ENCODE data around the gene MRPL40. TPM values are rescaled to one million over a fixed set of nuclear protein-coding genes. Genes with fewer than 3 reads are reported as not detected.

MRPL40 gene
- total and polyA plus RNA-seq, 2 of the 13 experiments (the other 11 are each of a cell fraction or from before 2014, with no cell fraction given) = 42.7 to 79.7 TPM

- TF ChIP-seq ZNF788 (CRISPR knock-in tag; IDR thresholded peaks at IDR 0.05; ENCODE audit: borderline replicate concordance) (peak; percentile 48; the same call in 1 of the 2 replicates), FIP1L1 (IDR thresholded peaks at IDR 0.05; ENCODE audit: borderline replicate concordance, insufficient read depth, low read depth, low read length) (no peak), ZFP90 (CRISPR knock-in tag; IDR thresholded peaks at IDR 0.05; ENCODE audit: borderline replicate concordance) (no peak), IRF2 (CRISPR knock-in tag; IDR thresholded peaks at IDR 0.05) (peak; percentile 68), ATF1 (CRISPR knock-in tag; IDR thresholded peaks at IDR 0.05) (peak; percentile 95), TCF7 (IDR thresholded peaks at IDR 0.05; ENCODE audit: low read depth) (no peak), CREB1 (IDR thresholded peaks at IDR 0.05) (peak; percentile 84), CREB1 (CRISPR knock-in tag; IDR thresholded peaks at IDR 0.05) (peak; percentile 96), ZNF607 (CRISPR knock-in tag; IDR thresholded peaks at IDR 0.05; ENCODE audit: borderline replicate concordance) (no peak), ZNF737 (CRISPR knock-in tag; IDR thresholded peaks at IDR 0.05; ENCODE audit: borderline replicate concordance) (no peak), HCFC1 (IDR thresholded peaks at IDR 0.05; ENCODE audit: low read depth, low read length) (peak; percentile 81), SALL2 (CRISPR knock-in tag; IDR thresholded peaks at IDR 0.05) (no peak), MLLT10 (CRISPR knock-in tag; IDR thresholded peaks at IDR 0.05) (no peak), MTF1 (CRISPR knock-in tag; IDR thresholded peaks at IDR 0.05) (no peak), SP140L (CRISPR knock-in tag; IDR thresholded peaks at IDR 0.05; ENCODE audit: borderline replicate concordance) (no peak), RFX3 (CRISPR knock-in tag; IDR thresholded peaks at IDR 0.05) (no peak), ZNF10 (CRISPR knock-in tag; IDR thresholded peaks at IDR 0.05; ENCODE audit: borderline replicate concordance, low read depth) (no peak), NR2F1 (CRISPR knock-in tag; IDR thresholded peaks at IDR 0.05) (peak in 1 of 2 experiments; percentile 62; a peak in 1 of 4 replicates), ZNF589 (CRISPR knock-in tag; conservative IDR thresholded peaks at IDR 0.05) (no peak), RFXANK (CRISPR knock-in tag; IDR thresholded peaks at IDR 0.05) (no peak), ZNF879 (CRISPR knock-in tag; IDR thresholded peaks at IDR 0.05) (no peak), KDM5B (CRISPR knock-in tag; IDR thresholded peaks at IDR 0.05; ENCODE audit: borderline replicate concordance) (0 out of 2 replicates have a peak, but pooled peaks have one; percentile 55), KAT2B (IDR thresholded peaks at IDR 0.05; ENCODE audit: borderline replicate concordance, low read depth, low read length) (no peak)
- TF ChIP-seq, protein P1, sequence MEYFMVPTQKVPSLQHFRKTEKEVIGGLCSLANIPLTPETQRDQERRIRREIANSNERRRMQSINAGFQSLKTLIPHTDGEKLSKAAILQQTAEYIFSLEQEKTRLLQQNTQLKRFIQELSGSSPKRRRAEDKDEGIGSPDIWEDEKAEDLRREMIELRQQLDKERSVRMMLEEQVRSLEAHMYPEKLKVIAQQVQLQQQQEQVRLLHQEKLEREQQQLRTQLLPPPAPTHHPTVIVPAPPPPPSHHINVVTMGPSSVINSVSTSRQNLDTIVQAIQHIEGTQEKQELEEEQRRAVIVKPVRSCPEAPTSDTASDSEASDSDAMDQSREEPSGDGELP (IDR thresholded peaks at IDR 0.05; ENCODE audit: borderline replicate concordance, low read depth) = no peak
- TF ChIP-seq, protein P2, sequence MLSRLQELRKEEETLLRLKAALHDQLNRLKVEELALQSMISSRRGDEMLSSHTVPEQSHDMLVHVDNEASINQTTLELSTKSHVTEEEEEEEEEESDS (CRISPR knock-in tag; IDR thresholded peaks at IDR 0.05; ENCODE audit: borderline replicate concordance) = no peak
- TF ChIP-seq, protein P3, sequence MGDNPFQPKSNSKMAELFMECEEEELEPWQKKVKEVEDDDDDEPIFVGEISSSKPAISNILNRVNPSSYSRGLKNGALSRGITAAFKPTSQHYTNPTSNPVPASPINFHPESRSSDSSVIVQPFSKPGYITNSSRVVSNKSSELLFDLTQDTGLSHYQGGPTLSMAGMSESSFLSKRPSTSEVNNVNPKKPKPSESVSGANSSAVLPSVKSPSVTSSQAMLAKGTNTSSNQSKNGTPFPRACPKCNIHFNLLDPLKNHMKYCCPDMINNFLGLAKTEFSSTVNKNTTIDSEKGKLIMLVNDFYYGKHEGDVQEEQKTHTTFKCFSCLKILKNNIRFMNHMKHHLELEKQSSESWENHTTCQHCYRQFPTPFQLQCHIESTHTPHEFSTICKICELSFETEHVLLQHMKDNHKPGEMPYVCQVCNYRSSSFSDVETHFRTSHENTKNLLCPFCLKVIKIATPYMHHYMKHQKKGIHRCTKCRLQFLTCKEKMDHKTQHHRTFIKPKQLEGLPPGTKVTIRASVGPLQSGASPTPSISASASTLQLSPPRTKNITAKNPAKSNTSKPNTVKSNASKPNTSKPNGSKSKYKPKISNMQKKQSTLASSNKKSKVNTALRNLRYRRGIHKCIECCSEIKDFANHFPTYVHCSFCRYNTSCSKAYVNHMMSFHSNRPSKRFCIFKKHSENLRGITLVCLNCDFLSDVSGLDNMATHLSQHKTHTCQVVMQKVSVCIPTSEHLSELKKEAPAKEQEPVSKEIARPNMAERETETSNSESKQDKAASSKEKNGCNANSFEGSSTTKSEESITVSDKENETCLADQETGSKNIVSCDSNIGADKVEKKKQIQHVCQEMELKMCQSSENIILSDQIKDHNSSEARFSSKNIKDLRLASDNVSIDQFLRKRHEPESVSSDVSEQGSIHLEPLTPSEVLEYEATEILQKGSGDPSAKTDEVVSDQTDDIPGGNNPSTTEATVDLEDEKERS (CRISPR knock-in tag; IDR thresholded peaks at IDR 0.05) = no peak
- TF ChIP-seq, protein P4, sequence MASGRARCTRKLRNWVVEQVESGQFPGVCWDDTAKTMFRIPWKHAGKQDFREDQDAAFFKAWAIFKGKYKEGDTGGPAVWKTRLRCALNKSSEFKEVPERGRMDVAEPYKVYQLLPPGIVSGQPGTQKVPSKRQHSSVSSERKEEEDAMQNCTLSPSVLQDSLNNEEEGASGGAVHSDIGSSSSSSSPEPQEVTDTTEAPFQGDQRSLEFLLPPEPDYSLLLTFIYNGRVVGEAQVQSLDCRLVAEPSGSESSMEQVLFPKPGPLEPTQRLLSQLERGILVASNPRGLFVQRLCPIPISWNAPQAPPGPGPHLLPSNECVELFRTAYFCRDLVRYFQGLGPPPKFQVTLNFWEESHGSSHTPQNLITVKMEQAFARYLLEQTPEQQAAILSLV (CRISPR knock-in tag; IDR thresholded peaks at IDR 0.05; ENCODE audit: borderline replicate concordance) = no peak
Observed at GRCh38 chr22:19479355-19480172, 47.2 kb downstream of the MRPL40 start, which contains the start of gene CDC45 (continued).
